ENCODE data around the gene ISCA1.

ISCA1 gene

DNA sequence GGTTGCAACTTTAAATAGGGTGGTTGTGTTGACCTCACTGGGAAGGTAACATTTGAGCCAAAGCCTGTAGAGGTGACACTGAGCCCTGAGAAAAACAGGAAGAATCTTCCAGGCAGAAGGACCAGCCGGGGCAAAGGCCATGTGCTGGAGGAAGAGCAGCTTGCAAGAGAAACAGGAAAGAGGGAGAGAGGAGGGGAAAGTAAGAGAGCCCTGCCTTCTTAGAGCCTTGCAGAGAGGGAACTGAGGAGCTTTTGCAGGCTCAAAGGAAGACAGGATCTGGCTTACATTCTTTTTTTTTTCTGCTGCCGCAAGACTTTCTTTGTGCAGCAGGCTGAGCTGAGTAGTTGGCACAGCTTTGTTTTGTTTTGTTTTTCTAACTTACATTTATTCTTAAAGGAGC lies 40.3 kb downstream of the ISCA1 start:
- no peak for DNase-seq (ENCODE audit: low read depth)
- TF ChIP-seq, protein P1, sequence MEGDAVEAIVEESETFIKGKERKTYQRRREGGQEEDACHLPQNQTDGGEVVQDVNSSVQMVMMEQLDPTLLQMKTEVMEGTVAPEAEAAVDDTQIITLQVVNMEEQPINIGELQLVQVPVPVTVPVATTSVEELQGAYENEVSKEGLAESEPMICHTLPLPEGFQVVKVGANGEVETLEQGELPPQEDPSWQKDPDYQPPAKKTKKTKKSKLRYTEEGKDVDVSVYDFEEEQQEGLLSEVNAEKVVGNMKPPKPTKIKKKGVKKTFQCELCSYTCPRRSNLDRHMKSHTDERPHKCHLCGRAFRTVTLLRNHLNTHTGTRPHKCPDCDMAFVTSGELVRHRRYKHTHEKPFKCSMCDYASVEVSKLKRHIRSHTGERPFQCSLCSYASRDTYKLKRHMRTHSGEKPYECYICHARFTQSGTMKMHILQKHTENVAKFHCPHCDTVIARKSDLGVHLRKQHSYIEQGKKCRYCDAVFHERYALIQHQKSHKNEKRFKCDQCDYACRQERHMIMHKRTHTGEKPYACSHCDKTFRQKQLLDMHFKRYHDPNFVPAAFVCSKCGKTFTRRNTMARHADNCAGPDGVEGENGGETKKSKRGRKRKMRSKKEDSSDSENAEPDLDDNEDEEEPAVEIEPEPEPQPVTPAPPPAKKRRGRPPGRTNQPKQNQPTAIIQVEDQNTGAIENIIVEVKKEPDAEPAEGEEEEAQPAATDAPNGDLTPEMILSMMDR (IDR thresholded peaks at IDR 0.05; ENCODE audit: insufficient read depth, low read depth, low read length, missing control alignments) = no peak

DNA sequence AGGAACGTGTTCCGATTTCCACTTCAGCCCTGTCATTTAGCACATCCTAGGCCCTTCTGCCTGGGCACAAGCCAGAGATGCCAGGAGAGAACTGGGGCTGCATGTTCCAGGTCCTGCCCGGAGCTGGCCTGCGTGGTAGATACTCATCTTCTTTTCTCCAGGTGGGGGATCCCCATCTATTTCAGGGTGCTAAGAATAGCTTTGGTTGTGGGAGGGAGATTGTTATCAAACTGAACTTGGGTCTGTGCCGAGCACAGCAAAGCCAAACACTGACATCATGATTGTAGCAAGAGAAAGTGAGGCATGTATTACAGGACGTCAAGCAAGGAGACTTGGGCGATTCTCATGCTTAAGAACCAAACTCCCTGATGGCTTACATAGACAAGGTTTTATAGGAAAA lies 41.1 kb downstream of the ISCA1 start:
- DNase-seq (ENCODE audit: low read depth) = no peak
- H3K4me3 ChIP-seq (ENCODE audit: low read depth, low read length) = no peak overlapping the region
- TF ChIP-seq, protein P1 (IDR thresholded peaks at IDR 0.05; ENCODE audit: insufficient read depth, low read depth, low read length, missing control alignments) = no peak

More for the DNA sequence above, 40.3 kb downstream of the ISCA1 start:
- no peak overlapping the region for H3K4me3 ChIP-seq (ENCODE audit: low read depth, low read length)

DNA sequence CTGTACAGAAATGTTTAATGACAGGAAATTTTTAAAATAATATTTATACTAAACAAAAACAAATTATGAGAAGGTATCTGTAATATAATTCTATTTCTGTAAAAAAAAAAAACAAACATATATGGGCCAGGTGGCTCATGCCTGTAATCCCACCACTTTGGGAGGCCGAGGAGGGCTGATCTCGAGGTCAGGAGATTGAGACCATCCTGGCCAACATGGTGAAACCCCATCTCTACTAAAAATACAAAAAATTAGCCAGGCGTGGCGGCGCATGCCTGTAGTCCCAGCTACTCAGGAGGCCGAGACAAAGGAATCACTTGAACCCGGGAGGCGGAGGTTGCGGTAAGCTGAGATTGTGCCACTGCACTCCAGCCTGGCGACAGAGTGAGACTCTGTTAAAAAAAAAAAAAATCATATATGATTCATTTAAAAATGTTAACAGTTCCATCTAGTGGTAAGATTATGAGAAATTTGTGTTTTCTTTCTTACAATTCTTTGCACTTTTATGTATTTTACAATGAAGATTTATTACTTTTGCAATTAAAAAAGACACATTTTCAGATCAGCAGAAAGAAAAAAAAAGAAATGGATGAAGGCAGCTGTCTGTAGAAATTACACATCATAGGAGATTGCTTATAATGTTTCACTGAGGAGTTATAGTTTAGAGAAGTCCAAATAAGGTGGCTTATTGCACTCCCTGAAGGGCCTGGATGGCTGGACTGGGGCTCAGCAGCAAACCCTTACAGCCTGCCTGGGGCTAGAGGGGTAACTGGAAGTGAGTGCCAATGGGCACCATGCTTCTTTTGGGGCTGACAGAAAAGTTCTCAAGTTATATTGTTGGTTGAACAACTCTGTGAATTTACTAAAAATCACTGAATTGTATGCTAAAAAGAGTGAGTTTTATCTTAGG lies 43.2 kb downstream of the ISCA1 start:
- DNase-seq (ENCODE audit: low read depth) = no peak
- H3K4me3 ChIP-seq (ENCODE audit: low read depth, low read length) = no peak overlapping the region
- TF ChIP-seq, protein P1 (IDR thresholded peaks at IDR 0.05; ENCODE audit: insufficient read depth, low read depth, low read length, missing control alignments) = no peak

DNA sequence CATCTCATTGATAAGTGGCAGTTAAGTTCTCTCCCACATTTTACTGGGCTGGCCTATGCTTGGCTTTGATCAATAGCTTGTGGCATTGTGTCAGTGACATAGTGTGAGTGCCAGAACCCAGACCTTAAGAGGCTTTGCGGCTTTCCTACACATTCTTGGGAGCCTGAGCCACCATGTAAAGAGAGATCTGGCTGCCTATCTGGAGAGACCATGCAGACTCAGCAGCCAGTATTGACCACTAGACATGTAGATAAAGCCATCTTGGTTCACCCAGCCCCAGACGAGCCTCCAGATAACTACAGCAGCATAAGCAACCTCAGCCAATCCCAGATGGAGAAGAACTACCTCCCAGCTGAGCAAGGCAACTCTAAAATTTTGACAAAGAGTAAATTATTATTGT lies 51.5 kb downstream of the ISCA1 start:
- no peak for DNase-seq (ENCODE audit: low read depth)
- no peak overlapping the region for H3K4me3 ChIP-seq (ENCODE audit: low read depth, low read length)
- TF ChIP-seq, protein P1 (IDR thresholded peaks at IDR 0.05; ENCODE audit: insufficient read depth, low read depth, low read length, missing control alignments) = no peak

DNA sequence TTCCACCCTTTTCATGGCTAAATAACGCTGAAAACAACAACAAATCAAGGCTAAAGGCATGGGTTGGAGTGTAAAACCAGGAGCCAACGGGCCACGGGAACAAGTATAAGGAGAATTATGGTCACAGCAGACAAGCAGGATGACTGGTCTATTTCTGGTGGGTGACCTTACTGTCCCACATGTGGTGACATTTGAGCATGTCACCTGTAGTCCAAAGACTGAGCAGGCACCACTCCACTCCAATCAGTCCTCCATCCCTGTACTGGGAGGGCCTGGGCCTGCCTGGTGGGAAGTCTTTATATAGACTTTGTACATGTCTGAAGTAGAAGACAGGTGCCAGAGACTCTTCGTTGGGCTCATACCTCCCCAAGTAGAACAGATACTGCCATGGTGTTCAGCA lies 59.7 kb downstream of the ISCA1 start:
- TF ChIP-seq, protein P1 (IDR thresholded peaks at IDR 0.05; ENCODE audit: insufficient read depth, low read depth, low read length, missing control alignments) = no peak
- no peak overlapping the region for H3K4me3 ChIP-seq (ENCODE audit: low read depth, low read length)
- DNase-seq (ENCODE audit: low read depth) = no peak

DNA sequence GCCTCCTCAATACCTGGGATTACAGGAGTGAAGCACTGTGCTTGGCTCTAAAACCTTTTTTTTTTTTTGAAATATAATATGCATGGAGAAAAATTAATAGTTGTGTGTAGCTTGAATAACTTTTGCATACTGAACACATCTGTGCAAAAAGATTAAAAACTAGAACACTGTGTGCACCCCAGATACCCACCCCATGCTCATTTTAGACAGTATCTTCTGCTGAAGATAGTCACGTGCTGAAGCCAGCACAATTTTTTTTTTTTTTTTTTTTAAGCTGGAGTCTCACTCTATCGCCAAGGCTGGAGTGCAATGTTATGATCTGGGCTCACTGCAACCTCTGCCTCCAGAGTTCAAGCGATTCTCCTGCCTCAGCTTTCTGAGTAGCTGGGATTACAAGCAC lies 62.7 kb downstream of the ISCA1 start:
- no peak overlapping the region for H3K4me3 ChIP-seq (ENCODE audit: low read depth, low read length)
- no peak for DNase-seq (ENCODE audit: low read depth)
- TF ChIP-seq, protein P1 (IDR thresholded peaks at IDR 0.05; ENCODE audit: insufficient read depth, low read depth, low read length, missing control alignments) = no peak
